KOPT-K1 (cell line): Measurements from ENCODE around the gene CRTAP.
"Not testable (repeated sequence)": the region's sequence is repeated elsewhere in the genome, so short reads cannot be mapped to it uniquely, and the experiment has no call there.

Experiments used
- H3K27ac ChIP-seq: fragments of 200-600 bp; sonication (generic); 2 replicates; pipeline ENCODE4 v1.5.1; 2016; ENCODE audit warnings: antibody characterized with exemption, mild to moderate bottlenecking, low read depth, low read length; ENCODE audit not compliant: poor library complexity, severe bottlenecking
- H3K36me3 ChIP-seq: fragments of 200-600 bp; sonication (generic); 2 replicates; pipeline ENCODE4 v1.5.1; 2017; ENCODE audit warnings: antibody characterized with exemption, mild to moderate bottlenecking, low read length, moderate library complexity; ENCODE audit not compliant: insufficient read depth
- H3K9me3 ChIP-seq: fragments of 200-600 bp; sonication (generic); 2 replicates; pipeline ENCODE4 v1.5.1; 2017; ENCODE audit warnings: antibody characterized with exemption, low read length, mild to moderate bottlenecking; ENCODE audit not compliant: insufficient read depth, poor library complexity, severe bottlenecking

The CRTAP gene

GRCh38 chr3:33144433-33144832, 30.6 kb downstream of the CRTAP start:
- H3K27ac ChIP-seq, result no peak overlapping the region
- peaks cover 37% of the 10 kb centered on the region; the same call in 1 of the 2 replicates for H3K36me3 ChIP-seq
- no peaks in the 10 kb centered on the region for H3K9me3 ChIP-seq

DNA sequence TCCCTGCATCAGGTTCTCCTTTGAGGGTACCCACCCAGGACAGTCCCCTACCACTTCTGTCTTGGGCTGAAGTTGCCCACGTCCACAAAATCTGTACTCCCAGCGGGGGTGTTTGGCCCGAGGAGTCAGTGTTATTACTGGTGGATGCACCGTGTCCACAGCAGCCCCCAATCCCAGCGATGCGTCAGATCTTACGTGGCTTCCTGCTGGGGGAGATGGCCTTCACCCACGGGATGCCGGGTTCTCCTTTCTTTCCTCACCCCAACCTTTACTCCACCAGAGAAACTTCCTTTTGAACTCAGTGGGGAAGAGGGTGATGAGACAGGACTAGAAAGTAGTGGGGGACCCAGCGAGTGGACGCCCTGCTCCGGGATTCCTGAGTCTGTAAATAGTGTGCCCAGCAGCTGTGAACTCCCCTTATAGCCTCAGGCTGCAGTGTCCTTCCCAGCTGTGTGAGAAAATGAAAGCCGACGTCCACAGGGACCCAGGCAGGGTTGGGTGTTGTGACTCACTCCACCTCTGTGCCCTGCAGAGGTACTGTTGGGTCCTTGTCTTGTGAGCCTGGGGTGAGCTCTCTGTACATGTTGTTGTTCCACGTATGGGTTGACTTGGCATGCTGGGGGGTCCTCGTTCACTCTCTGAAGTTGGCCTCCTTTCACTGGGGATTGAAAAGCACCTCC, 31.5 kb downstream of the CRTAP start:
- H3K9me3 ChIP-seq, result no peaks in the 10 kb centered on the region
- peaks cover 36% of the 10 kb centered on the region; the same call in 1 of the 2 replicates for H3K36me3 ChIP-seq
- H3K27ac ChIP-seq, result no peak overlapping the region

GRCh38 chr3:33145901-33146580, 32.2 kb downstream of the CRTAP start:
- Histone ChIP-seq H3K27ac (no peak overlapping the region), H3K9me3 (no peaks in the 10 kb centered on the region), H3K36me3 (peaks cover 29% of the 10 kb centered on the region; the same call in 1 of the 2 replicates)

DNA sequence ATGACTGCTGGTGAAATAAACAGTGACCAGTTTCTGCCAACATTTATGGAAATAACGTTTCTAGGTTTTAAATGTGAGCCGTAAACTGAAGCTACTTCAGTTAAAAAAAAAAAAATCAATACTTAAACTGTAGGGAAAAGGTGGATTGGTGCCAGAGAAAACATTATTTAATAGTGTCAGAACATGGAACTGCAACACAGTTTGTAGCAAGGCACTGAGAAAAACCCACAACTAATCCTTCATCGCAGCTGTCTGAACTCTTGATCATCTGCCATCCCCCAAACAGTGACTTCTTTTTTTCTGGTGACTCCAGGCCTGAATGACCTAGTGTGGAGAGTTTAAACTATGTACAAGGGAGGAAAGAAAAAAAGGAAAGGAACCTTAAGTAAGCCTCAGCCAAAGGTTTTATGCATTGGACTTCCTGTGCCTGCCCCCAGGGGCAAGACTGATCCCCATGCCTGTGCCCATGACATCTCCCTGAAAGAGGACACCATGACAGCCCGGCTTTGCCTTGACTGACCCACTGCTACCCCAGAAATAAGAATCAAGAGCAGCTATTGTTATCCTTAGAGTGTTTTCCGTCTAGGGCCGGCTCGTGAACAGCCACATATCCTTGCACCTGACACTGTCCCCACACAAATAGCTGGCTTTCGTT, 33.1 kb downstream of the CRTAP start:
- H3K9me3 ChIP-seq, result no peaks in the 10 kb centered on the region
- H3K36me3 ChIP-seq, result peaks cover 21% of the 10 kb centered on the region; the same call in 1 of the 2 replicates
- H3K27ac ChIP-seq, result no peak overlapping the region

DNA sequence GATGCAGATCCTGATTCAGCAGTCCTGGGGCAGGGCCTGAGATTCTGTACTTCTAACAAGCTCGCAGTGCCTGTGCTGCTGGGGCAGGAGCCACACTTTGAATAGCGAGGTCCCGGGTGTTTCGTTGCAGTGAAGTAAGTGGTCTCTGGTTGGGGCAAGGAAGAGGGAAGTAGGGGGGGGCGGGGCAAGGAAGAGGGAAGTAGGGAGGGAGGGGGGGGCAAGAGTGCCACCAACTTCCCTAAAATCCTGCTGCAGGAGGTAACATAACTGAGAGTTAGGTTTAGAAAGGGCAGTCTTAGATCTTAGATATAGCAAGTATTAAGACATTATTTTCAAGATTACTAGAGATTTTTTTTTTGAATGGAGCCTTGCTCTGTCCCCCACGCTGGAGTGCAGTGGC, 35.5 kb downstream of the CRTAP start:
- Histone ChIP-seq H3K36me3 (peaks cover 10% of the 10 kb centered on the region; the same call in 1 of the 2 replicates), H3K9me3 (no peaks in the 10 kb centered on the region), H3K27ac (no peak overlapping the region)

DNA sequence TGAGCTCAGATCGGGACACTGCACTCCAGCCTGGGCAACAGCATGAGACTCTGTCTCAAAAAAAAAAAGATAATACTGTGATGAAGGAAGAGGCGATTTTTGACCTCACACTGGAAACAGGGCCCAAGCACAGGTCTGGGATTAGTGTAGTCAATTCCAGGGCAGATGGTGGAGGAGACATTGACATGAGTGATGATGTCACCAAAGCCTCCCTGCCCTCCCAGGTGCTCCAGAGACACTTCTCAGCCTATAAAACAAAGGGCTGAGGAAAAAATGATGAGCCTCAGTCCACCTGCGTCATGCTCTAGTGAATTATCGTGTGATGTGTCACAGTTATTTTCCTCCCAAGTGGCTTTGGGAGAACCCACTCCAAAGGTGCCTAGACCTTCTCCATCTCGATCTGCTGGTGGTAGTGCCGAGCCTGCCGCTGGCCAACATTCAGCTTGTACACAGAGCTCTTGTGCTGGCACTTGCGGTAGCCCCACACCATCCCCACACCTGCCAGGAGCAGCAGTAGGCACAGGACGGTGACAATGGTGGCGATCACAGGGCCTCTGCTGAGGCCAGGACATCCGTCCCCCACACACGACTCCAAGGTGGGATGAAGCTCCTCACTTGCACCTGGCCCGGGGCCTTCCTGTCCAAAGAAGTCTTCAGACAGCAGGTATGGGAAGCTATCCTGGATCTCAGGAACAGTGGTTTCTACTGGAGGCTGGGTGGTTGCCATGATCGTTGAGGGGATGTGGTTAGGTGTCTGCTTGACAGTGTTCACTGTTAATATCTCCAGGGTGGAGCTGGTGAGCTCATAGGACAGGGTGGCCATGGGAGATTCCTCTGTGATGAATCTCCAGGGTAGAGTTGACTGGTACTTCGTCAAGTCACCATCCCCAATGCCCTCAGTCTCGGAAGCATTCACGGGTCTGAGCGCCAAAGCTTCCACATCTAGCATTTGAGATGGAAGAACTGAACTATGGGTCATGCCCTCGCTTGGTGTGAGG, 38.8 kb downstream of the CRTAP start:
- Histone ChIP-seq H3K9me3 (no peaks in the 10 kb centered on the region), H3K36me3 (no peaks in the 10 kb centered on the region), H3K27ac (no peak overlapping the region)

- Histone ChIP-seq H3K27ac (no peak overlapping the region), H3K36me3 (no peaks in the 10 kb centered on the region), H3K9me3 (no peaks in the 10 kb centered on the region)
Observed at GRCh38 chr3:33153782-33154181, 40.0 kb downstream of the CRTAP start.

DNA sequence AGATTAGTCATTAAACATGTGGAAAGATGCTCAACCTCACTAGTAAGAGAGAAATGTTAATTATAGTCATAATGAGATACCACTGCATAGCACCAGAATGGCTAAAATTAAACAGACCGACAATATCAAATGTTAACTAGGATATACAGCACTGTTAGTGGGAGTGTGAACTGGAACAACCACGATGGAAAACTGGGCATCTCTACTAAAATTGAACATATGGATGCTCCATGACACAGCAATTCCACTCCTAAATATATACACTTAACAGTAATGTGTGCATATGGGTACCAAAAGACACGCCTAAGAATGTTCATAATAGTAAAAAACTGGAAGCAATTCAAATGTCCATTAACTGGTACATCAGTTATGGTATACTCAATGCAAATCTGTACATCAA, 41.5 kb downstream of the CRTAP start:
- Histone ChIP-seq H3K9me3 (no peaks in the 10 kb centered on the region), H3K36me3 (no peaks in the 10 kb centered on the region), H3K27ac (no peak overlapping the region)

- Histone ChIP-seq H3K36me3 (no peaks in the 10 kb centered on the region), H3K9me3 (no peaks in the 10 kb centered on the region), H3K27ac (no peak overlapping the region)
Observed at GRCh38 chr3:33159234-33159633, 45.4 kb downstream of the CRTAP start.

DNA sequence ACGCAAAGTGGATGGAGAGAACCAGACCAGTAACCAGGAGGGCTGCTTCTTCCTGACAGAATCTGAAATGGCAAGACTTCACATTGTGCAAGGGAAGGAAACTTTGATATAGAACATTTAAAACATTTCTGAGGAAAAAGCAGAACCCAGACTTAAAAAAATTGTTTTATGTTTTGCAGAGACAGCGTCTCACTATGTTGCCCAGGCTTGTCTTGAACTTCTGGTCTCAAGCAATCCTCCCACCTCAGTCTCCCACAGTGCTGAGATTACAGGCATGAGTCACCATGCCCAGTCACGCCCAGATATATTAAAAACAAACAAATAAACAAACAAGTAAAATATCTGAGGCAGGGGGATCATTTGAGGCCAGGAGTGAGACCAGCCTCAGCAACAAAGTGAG, 46.2 kb downstream of the CRTAP start:
- Histone ChIP-seq H3K27ac (no peak overlapping the region), H3K9me3 (no peaks in the 10 kb centered on the region), H3K36me3 (no peaks in the 10 kb centered on the region)

DNA sequence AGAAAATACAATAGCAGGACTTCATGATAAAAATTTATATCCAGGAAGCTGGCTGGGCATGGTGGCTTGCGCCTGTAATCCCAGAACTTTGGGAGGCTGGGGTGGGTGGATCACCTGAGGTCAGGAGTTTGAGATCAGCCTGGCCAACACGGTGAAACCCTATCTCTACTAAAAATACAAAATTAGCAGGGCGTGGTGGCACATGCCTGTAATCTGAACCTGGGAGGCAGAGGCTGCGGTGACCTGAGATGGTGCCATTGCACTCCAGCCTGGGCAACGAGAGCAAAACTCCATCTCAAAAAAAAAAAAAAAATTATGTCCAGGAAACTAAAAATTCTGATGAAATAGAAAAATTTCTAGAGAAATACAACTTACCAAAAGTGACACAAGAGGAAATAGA, 48.8 kb downstream of the CRTAP start:
- H3K36me3 ChIP-seq, H3K9me3 ChIP-seq, H3K27ac ChIP-seq: not testable (repeated sequence)

DNA sequence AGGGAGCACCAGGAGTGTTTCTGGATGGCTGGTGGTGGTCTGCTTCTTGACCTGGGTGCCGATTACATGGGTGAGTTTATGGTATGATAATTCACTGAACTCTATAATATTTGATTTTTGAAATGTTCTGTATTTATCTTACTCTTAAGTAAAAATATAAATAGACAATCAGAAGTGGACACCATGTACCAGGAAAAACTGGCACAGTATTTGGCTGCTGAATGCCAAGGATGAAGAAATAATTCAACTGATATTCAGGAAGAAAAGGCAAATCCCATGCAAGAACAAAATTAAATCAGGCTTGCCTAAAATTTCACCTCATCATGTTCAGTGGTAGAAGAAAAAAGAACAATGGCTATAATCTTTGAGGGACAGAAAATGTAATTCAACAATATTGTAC, 51.6 kb downstream of the CRTAP start:
- Histone ChIP-seq H3K36me3 (no peaks in the 10 kb centered on the region), H3K27ac (no peak overlapping the region), H3K9me3 (no peaks in the 10 kb centered on the region)

DNA sequence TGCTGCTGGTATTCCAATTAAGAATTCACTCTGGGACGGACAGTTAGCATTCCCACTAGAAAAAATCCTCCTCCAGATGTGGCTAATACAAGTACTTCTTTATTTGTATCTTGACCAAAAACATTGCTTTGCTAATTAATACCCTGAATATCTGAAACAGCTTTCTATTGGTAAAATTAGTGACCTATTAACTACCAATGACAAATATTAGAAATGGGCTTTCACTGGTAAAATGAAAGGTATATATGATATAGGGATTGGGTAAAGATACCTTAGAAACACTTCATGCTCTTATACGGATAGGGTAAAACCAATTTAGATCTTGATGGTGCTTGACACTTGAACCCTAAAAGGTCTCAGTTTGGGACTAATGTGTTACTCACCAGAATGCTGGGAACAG, 52.3 kb downstream of the CRTAP start:
- H3K36me3 ChIP-seq, result no peaks in the 10 kb centered on the region
- H3K27ac ChIP-seq, result no peak overlapping the region
- no peaks in the 10 kb centered on the region for H3K9me3 ChIP-seq

GRCh38 chr3:33167284-33167683, 53.5 kb downstream of the CRTAP start:
- H3K9me3 ChIP-seq, result no peaks in the 10 kb centered on the region
- no peak overlapping the region for H3K27ac ChIP-seq
- H3K36me3 ChIP-seq, result no peaks in the 10 kb centered on the region
